GM21390 (cell line): Measurements from ENCODE around the gene TP73.

Experiments
- ATAC-seq: cut with Tn5 transposase; IDR thresholded peaks from one replicate; pipeline ENCODE4 v1.9.1; 2021; ENCODE audit not compliant: unreplicated experiment

TP73 gene

DNA sequence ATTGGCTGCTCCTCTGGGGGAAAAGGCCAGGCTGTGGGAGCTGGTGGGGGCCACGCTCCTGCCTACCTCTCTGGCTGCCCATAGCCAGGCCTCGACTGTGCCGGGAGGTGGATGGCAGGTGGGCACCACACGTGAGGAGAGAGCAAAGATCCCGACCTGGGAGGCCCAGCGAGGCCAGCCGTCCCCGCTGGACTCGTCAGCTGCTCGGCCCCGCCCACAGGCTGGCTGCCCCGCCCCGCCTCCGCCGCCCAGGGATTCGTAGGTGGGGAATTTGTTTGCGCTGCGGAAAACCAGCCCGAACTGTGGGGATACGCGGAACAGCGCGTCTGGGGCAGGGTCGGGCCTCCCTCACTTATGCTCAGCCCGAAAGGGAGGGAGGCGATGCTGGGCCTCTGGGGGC, 31.7 kb downstream of the TP73 start:
- ATAC-seq = no peak

DNA sequence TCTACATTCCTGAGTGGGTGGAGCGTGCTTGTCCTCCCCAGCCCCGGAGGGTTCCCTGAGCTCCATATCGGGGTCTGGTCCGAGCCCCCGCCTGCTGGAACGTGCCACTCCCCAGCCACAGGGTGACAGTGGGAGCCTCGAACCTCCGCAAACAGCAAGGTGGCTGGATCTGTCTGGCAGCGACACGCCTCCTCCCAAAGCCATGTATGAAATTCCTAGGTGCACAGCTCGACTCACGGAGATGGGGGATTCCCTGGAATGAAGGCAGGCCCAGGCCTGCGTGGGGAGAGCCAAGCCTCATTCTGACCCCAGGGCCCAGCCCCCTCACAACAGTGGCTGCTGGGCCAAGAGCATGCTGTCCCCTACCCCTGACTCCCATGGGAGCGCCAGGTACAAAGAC, 32.9 kb downstream of the TP73 start:
- ATAC-seq = no peak

- ATAC-seq = no peak
These were observed 33.6 kb downstream of the TP73 start for GRCh38 chr1:3685906-3686305.

GRCh38 chr1:3687504-3687903, 35.2 kb downstream of the TP73 start:
- ATAC-seq = no peak

- no peak for ATAC-seq
These were observed 36.2 kb downstream of the TP73 start for GRCh38 chr1:3688356-3689137.

DNA sequence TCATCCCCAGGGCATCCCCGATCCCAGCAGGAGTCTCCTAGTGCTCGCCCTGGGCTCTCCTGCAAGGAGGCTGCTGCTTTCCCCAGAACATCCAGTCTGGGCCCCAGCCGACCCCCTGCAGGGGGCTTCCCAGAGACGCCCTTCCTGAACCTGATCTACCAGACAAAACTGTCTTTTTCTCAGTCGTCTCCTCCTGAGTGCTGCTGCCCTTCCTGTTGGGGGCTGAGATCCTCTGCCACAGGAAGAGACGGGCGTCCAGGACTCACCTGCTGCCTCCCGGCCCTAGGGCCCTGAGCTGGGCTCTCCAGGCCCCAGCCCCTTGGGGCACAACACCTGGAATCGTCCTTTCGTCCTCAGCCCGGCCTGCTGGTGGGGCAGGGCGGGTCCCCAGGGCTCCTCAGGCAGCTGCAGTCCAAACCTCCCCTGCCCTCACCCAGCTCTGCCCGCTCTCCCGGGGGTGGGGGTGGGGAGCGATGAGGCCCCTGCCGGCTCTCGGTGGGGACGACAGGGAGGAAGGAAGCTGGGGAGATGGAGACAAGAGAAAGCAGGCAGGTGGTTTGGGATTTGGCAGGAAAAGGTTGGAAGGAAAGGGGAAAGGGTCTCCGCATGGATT, 36.9 kb downstream of the TP73 start:
- ATAC-seq = no peak

DNA sequence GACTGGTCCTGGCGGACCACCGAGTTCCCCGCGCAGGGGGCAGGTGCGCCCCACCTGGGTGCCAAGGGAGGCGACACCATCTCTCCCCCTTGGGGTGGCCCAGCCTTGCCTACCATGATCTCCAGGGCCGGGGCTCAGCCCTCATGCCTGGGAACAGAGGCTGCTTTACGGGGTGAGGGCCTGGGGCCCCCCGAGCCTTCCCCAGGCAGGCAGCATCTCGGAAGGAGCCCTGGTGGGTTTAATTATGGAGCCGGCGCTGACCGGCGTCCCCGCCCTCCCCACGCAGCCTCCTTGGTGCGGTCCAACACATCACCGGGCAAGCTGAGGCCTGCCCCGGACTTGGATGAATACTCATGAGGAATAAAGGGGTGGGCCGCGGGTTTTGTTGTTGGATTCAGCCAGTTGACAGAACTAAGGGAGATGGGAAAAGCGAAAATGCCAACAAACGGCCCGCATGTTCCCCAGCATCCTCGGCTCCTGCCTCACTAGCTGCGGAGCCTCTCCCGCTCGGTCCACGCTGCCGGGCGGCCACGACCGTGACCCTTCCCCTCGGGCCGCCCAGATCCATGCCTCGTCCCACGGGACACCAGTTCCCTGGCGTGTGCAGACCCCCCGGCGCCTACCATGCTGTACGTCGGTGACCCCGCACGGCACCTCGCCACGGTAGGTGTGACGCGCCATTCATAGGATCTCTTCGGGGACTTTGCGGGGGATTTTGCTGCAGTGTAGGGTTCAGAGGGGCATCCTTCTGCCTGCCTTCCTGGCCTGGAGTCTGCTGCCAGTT, 38.2 kb downstream of the TP73 start:
- no peak for ATAC-seq

GRCh38 chr1:3691421-3692204, 39.3 kb downstream of the TP73 start:
- ATAC-seq = no peak

- ATAC-seq = no peak
These were observed 40.3 kb downstream of the TP73 start for GRCh38 chr1:3692598-3692997.

- no peak for ATAC-seq
These were observed 41.0 kb downstream of the TP73 start for GRCh38 chr1:3693321-3693720.

GRCh38 chr1:3695326-3696217, 43.3 kb downstream of the TP73 start:
- no peak for ATAC-seq

DNA sequence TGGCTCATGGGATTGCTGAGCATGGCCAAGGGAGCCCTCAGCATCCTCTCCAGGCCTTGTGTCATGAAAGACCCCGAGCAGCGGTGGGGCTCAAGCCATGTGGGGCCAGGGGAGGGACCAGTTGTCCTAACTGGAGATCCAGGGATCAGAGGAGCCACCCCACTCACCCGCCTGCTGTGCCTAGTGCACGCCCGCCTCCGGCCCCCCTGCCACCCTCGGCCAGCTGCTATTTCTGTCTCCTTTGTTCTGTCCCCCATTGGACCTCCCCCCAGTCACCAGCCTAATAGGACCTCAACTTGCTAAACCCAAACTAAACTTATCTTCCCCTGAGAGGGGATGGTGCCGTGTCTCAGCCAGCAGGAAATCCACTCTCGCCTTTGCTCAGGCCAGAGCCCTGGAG, 44.4 kb downstream of the TP73 start:
- no peak for ATAC-seq

GRCh38 chr1:3697104-3697503, 44.8 kb downstream of the TP73 start:
- ATAC-seq = no peak

- ATAC-seq = no peak
These were observed 45.5 kb downstream of the TP73 start for GRCh38 chr1:3697810-3698209.

DNA sequence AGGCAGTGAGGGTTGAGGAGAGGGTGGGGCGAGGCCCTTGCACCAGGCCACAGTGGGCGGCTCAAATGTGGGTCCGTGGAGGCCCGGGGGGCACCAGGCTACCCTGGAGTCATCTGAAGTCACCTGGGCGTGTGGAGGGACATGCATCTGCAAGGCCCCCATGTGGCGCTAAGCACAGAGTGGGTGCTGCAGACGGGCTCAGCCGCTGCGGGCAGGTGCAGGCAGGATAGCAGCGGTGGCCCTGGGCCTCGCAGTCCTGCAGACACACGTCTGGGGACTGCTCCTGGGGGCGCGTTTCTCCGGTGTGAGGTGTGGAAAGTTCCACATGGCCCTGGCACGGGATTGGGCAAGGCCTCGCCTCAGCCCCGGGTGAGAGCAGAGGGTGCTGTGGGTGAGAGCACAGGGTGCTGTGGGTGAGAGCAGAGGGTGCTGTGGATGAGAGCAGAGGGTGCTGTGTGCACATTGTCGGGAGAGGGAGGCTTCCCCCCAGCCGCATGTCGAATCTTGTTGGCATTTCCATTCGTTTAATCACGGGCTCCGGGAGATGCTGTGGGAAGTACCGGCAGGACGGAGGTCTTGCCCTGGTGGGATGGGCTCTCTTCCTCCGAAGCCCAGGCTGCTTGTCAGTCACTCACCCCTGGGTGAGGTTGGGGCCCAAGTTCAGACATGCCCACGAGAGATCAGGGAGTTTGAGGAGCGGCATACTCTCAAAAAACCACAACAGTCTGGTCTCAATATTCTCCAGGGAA, 46.5 kb downstream of the TP73 start:
- no peak for ATAC-seq

GRCh38 chr1:3699596-3699995, 47.3 kb downstream of the TP73 start:
- no peak for ATAC-seq

- ATAC-seq = no peak
These were observed 48.3 kb downstream of the TP73 start for GRCh38 chr1:3700631-3701030.

- ATAC-seq = no peak
These were observed 50.2 kb downstream of the TP73 start for GRCh38 chr1:3702528-3702927.

DNA sequence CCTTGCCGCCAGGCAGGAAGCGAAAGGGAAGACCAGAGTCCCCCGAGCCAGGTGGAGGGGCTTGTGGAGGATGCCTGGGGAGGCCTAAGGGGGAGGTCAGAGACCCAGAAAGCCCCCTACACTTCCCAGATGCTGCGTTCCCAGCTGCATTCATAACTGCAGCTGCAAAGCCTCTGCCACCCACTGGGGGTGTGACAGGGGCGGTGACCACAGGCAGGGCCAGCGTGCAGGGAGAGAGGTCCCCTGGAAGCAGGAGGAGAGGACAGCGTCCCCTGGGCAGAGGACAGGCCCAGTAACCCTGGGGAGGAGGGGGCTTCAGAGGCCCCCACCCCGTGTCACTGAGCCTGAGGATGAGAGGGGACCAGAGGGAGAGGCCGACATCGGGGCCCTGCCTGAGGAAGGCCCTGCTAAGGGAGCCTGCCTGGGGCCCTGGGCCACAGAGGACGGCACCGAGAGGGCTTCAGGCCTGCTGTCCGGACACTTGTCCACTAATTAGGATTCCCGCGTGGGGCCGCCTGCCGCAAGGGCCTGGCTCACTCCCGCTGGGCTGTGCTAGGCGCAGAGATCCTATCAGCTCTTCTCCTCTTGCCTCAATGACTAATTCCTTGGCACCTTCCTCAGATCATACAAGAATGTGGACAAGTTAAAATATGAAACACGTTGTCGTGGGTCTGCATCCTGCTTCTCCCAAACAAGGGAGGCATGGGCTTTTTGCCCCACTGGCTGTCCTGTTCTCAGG, 50.8 kb downstream of the TP73 start:
- no peak for ATAC-seq
